Measurements from ENCODE around the gene MBD3L4. TPM values are rescaled to one million over a fixed set of nuclear protein-coding genes. Genes with fewer than 3 reads are reported as not detected.

Gene MBD3L4
- total and polyA plus RNA-seq, 4 donors = not detected

DNA sequence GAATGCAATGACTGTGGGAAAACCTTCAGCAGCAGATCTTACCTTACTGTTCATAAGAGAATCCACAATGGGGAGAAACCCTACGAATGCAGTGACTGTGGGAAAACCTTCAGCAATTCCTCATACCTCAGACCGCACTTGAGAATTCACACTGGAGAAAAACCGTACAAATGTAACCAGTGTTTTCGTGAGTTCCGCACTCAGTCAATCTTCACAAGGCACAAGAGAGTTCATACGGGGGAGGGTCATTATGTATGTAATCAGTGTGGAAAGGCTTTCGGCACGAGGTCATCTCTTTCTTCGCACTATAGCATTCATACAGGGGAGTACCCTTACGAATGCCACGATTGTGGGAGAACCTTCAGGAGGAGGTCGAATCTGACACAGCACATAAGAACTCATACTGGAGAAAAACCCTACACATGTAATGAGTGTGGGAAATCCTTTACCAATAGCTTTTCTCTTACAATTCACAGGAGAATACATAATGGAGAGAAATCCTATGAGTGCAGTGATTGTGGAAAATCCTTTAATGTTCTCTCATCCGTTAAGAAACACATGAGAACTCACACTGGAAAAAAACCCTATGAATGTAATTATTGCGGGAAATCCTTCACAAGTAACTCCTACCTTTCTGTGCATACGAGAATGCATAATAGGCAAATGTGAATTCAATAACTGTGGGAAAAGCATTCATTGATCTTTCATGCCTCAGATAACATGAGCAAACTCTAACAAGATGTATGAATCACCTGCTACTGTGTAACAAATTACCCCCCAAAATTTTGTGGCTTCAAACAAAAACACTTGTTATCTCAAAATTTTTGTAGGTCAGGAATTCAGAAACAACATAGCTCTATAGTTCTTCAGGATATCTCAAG lies 43.3 kb upstream of the MBD3L4 start (continued):
- TF ChIP-seq, protein P1, sequence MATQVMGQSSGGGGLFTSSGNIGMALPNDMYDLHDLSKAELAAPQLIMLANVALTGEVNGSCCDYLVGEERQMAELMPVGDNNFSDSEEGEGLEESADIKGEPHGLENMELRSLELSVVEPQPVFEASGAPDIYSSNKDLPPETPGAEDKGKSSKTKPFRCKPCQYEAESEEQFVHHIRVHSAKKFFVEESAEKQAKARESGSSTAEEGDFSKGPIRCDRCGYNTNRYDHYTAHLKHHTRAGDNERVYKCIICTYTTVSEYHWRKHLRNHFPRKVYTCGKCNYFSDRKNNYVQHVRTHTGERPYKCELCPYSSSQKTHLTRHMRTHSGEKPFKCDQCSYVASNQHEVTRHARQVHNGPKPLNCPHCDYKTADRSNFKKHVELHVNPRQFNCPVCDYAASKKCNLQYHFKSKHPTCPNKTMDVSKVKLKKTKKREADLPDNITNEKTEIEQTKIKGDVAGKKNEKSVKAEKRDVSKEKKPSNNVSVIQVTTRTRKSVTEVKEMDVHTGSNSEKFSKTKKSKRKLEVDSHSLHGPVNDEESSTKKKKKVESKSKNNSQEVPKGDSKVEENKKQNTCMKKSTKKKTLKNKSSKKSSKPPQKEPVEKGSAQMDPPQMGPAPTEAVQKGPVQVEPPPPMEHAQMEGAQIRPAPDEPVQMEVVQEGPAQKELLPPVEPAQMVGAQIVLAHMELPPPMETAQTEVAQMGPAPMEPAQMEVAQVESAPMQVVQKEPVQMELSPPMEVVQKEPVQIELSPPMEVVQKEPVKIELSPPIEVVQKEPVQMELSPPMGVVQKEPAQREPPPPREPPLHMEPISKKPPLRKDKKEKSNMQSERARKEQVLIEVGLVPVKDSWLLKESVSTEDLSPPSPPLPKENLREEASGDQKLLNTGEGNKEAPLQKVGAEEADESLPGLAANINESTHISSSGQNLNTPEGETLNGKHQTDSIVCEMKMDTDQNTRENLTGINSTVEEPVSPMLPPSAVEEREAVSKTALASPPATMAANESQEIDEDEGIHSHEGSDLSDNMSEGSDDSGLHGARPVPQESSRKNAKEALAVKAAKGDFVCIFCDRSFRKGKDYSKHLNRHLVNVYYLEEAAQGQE (IDR thresholded peaks at IDR 0.05) = no peak
- TF ChIP-seq FOXA2 (IDR thresholded peaks at IDR 0.05) (no peak), RAD21 (IDR thresholded peaks at IDR 0.05) (no peak), JUND (IDR thresholded peaks at IDR 0.05) (no peak), SP1 (IDR thresholded peaks at IDR 0.05) (no peak), FOXA1 (IDR thresholded peaks at IDR 0.05) (no peak), NR2F2 (IDR thresholded peaks at IDR 0.05) (no peak), RXRA (IDR thresholded peaks at IDR 0.05) (no peak)

DNA sequence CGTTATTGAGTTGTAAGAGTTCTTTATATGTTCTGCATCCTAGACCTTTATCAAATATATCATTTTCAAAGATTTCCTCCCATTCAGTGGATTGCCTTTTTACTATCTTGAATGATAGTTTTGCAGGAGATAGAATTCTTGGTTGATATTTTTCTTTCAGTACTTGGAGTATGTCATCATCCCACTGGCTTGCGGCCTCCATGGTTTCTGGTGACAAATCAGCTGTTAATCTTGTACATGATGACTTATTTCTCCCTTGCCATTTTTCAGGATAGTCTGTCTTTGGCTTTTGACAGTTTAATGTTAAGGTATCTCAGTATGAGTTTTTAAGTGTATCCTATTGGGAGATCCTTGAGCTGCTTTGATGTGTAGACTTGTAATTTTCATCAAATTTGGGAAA lies 38.0 kb upstream of the MBD3L4 start:
- Histone ChIP-seq H3K4me1 (ENCODE audit: control insufficient read depth in 4 of 4, insufficient read depth in 4 of 4, low read length in 3 of 4) (no peaks in the 10 kb centered on the region), H3K9me3 (ENCODE audit: control insufficient read depth in 4 of 4, low read length in 3 of 4) (peaks cover 30 to 87% (median 54%) of the 10 kb centered on the region in 4 donors), H3K27ac (ENCODE audit: low read depth in 1 of 2, low read length in 2 of 2) (no peak overlapping the region), H3K4me3 (ENCODE audit: low read depth in 1 of 3, low read length in 3 of 3) (no peak overlapping the region), H3K9ac (ENCODE audit: low read depth in 1 of 2, low read length in 2 of 2) (no peak overlapping the region), H3K27me3 (ENCODE audit: control insufficient read depth in 4 of 4, insufficient read depth in 4 of 4, low read length in 3 of 4) (no peaks in the 10 kb centered on the region), H3K36me3 (ENCODE audit: control insufficient read depth in 4 of 4, insufficient read depth in 3 of 4, low read depth in 1 of 4, low read length in 3 of 4) (peaks cover 59 to 93% (median 87%) of the 10 kb centered on the region in 4 donors)
- WGBS = 98% methylated on average over 2 of the region's 2 CpGs
- TF ChIP-seq, protein P2, sequence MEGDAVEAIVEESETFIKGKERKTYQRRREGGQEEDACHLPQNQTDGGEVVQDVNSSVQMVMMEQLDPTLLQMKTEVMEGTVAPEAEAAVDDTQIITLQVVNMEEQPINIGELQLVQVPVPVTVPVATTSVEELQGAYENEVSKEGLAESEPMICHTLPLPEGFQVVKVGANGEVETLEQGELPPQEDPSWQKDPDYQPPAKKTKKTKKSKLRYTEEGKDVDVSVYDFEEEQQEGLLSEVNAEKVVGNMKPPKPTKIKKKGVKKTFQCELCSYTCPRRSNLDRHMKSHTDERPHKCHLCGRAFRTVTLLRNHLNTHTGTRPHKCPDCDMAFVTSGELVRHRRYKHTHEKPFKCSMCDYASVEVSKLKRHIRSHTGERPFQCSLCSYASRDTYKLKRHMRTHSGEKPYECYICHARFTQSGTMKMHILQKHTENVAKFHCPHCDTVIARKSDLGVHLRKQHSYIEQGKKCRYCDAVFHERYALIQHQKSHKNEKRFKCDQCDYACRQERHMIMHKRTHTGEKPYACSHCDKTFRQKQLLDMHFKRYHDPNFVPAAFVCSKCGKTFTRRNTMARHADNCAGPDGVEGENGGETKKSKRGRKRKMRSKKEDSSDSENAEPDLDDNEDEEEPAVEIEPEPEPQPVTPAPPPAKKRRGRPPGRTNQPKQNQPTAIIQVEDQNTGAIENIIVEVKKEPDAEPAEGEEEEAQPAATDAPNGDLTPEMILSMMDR (IDR thresholded peaks at IDR 0.05; ENCODE audit: low read depth, low read length, missing input control) = no peak
- TF ChIP-seq, protein P3, sequence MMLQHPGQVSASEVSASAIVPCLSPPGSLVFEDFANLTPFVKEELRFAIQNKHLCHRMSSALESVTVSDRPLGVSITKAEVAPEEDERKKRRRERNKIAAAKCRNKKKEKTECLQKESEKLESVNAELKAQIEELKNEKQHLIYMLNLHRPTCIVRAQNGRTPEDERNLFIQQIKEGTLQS (IDR thresholded peaks at IDR 0.05) = no peak
- TF ChIP-seq ZBTB33 (IDR thresholded peaks at IDR 0.05) (no peak), GABPA (IDR thresholded peaks at IDR 0.05 in 1 of 2, conservative IDR thresholded peaks at IDR 0.05 in 1 of 2) (no peak), RXRA (IDR thresholded peaks at IDR 0.05) (no peak), HNF4G (IDR thresholded peaks at IDR 0.05) (no peak), FOXA1 (IDR thresholded peaks at IDR 0.05) (no peak), SP1 (IDR thresholded peaks at IDR 0.05) (no peak), TAF1 (conservative IDR thresholded peaks at IDR 0.05) (no peak), HNF4A (conservative IDR thresholded peaks at IDR 0.05) (no peak), FOXA2 (IDR thresholded peaks at IDR 0.05) (no peak), NR2F2 (IDR thresholded peaks at IDR 0.05) (no peak), YY1 (IDR thresholded peaks at IDR 0.05) (no peak)
- TF ChIP-seq, protein P1 (IDR thresholded peaks at IDR 0.05) = no peak
- TF ChIP-seq, protein P4, sequence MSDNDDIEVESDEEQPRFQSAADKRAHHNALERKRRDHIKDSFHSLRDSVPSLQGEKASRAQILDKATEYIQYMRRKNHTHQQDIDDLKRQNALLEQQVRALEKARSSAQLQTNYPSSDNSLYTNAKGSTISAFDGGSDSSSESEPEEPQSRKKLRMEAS (IDR thresholded peaks at IDR 0.05) = no peak
- no peak for DNase-seq (ENCODE audit: low spot score)

Data from liver (tissue), 9 donors.